HG03103 (cell line): ENCODE data around the gene MSRB1.

Experiments
- ATAC-seq: cut with Tn5 transposase; IDR thresholded peaks from one replicate; pipeline ENCODE4 v1.9.1; 2021; ENCODE audit warnings: low read depth; ENCODE audit not compliant: unreplicated experiment

The MSRB1 gene

GRCh38 chr16:1918351-1919326 is 24.4 kb downstream of the MSRB1 start, which contains the start of gene HS3ST6:
TSS of gene HS3ST6 (minus strand) at chr16:1918415. CDS start at chr16:1918323, 92 bp downstream.
- no peak for ATAC-seq

GRCh38 chr16:1917665-1918350 is 25.2 kb downstream of the MSRB1 start:
- no peak for ATAC-seq

GRCh38 chr16:1917056-1917664 is 25.8 kb downstream of the MSRB1 start:
- ATAC-seq: no peak

- no peak for ATAC-seq
Measured at GRCh38 chr16:1916640-1916990, 26.4 kb downstream of the MSRB1 start.

- no peak for ATAC-seq
Measured at GRCh38 chr16:1915732-1916639, 27.0 kb downstream of the MSRB1 start.

GRCh38 chr16:1914988-1915387 is 28.0 kb downstream of the MSRB1 start:
- no peak for ATAC-seq

- no peak for ATAC-seq
Measured at GRCh38 chr16:1914084-1914608, 28.9 kb downstream of the MSRB1 start.

- ATAC-seq: no peak
Measured at GRCh38 chr16:1913327-1914083, 29.5 kb downstream of the MSRB1 start.

- no peak for ATAC-seq
Measured at GRCh38 chr16:1912215-1912543, 30.8 kb downstream of the MSRB1 start.

- ATAC-seq: no peak
Measured at GRCh38 chr16:1911467-1912214, 31.4 kb downstream of the MSRB1 start.

- no peak for ATAC-seq
Measured at GRCh38 chr16:1909561-1910231, 33.3 kb downstream of the MSRB1 start.

- ATAC-seq: no peak
Measured at GRCh38 chr16:1908983-1909382, 34.0 kb downstream of the MSRB1 start.

- no peak for ATAC-seq
Measured at GRCh38 chr16:1908184-1908583, 34.8 kb downstream of the MSRB1 start.

- no peak for ATAC-seq
Measured at GRCh38 chr16:1907226-1907860, 35.7 kb downstream of the MSRB1 start.

GRCh38 chr16:1906846-1907165 is 36.2 kb downstream of the MSRB1 start:
- ATAC-seq: no peak

GRCh38 chr16:1906055-1906845 is 36.7 kb downstream of the MSRB1 start:
- ATAC-seq: no peak
